Measurements from ENCODE around the gene ZKSCAN8.

GRCh38 chr6:28172006-28172405, 30.3 kb downstream of the ZKSCAN8 start:
- TF ChIP-seq CTCF (IDR thresholded peaks at IDR 0.05) (no peak), EZH2 (IDR thresholded peaks at IDR 0.05; ENCODE audit: borderline replicate concordance, insufficient read depth, low read depth, low read length, poor library complexity, severe bottlenecking) (no peak)
